Inferior parietal cortex (tissue), 1 donor: ENCODE data around the gene IER2.
"Not testable (repeated sequence)": the region's sequence is repeated elsewhere in the genome, so short reads cannot be mapped to it uniquely, and the experiment has no call there.

Source experiments
- DNase-seq: peaks from one replicate; pipeline ENCODE4 v3.0.0-alpha.2; 2016; ENCODE audit errors: extremely low spot score

IER2 gene

DNA sequence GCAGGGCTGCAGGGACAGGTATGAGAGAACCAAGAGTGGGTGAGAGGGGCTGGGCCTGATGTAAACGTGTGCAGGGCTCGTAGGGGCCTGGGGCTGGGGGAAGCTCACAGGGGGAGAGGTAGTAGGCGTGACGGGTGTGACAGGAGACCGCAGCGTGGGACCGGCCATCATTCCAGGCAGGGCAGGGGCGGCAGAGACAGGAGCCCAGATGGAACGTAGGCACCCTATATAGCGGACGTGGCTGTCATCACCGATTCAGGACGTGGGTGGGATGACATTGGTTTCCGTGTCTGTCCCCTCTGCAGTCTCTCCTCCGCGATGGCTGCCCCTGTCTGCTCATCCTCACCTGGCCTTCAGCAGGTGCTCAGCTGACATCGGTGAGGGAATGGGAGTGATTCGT lies 48.4 kb downstream of the IER2 start:
- no peak for DNase-seq

DNA sequence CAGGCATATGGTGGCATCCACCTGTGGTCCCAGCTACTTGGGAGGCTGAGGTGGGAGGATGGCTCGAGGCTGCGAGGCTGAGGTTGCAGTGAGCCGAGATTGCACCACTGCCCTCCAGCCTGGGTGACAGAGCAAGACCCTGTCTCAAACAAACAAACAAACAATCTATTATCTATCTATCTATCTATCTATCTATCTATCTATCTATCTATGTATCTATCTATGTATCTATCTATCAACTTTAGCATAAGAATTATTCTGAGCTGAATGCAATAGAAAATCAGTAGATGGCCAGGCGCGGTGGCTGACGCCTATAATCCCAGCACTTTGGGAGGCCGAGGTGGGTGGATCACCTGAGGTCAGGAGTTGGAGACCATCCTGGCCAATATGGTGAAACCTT lies 51.9 kb downstream of the IER2 start:
- not testable (repeated sequence) for DNase-seq
